K562 (cell line): Measurements from ENCODE around the gene SF3B1. TPM values are rescaled to one million over a fixed set of nuclear protein-coding genes. Genes with fewer than 3 reads are reported as not detected.

ENCODE experiments used
- ATAC-seq: fragments of 200-7000 bp; cut with Tn5 transposase; 3 replicates; pipeline ENCODE4 v1.9.1; 2020; ENCODE audit warnings: moderate library complexity
- BruUV-seq: library from RNA; stranded (reverse); fragments of 400-500 nt; replicated peaks from 2 replicates; lab custom pipeline; 2021; lab: Mats Ljungman, UMichigan
- CTCF ChIA-PET: fragments of 300-600 bp; formaldehyde crosslinking; extraction: SDS; loops from one replicate; lab custom pipeline; 2021; ENCODE audit warnings: low intra/inter-chr PET ratio; lab: Yijun Ruan, JAX
- POLR2A ChIA-PET: fragments of 300-600, 350-650 bp; sonication (Branson Sonifier 250); formaldehyde crosslinking; extraction: SDS; loops from one replicate; lab custom pipeline; 2021; ENCODE audit warnings: antibody characterized with exemption, inconsistent platforms; lab: Yijun Ruan, JAX
- DNase-seq, 4 experiments: peaks; one replicate each; pipeline versions ENCODE4 v3.0.0 to v3.0.0-alpha.2; 2011 to 2018; ENCODE audit warnings: low spot score in 3 of 4, mixed read lengths in 3 of 4; ENCODE audit errors: extremely low read depth in 1 of 4
- FAIRE-seq: peaks from 2 replicates; lab custom pipeline; 2011; peaks lifted over from hg19 to GRCh38; lab: Jason Lieb, UNC
- H2AFZ ChIP-seq: 2 replicates; pipeline ENCODE4 v1.6.0; 2011; ENCODE audit warnings: low read depth, low read length, control low read depth, inconsistent platforms
- H3K27ac ChIP-seq: fragments of 200-600 bp; 3 replicates; pipeline ENCODE4 v1.8.0; 2011; ENCODE audit warnings: low read depth, mild to moderate bottlenecking, control low read depth, inconsistent platforms, low read length, moderate library complexity, mixed read lengths; ENCODE audit errors: extremely low read depth
- H3K27me3 ChIP-seq, 2 experiments: fragments of 300-600 bp in 1 of 2; 2 replicates in 1 of 2; 3 replicates in 1 of 2; pipeline versions ENCODE4 v1.6.0 to v1.8.0; 2011; ENCODE audit warnings: inconsistent platforms in 2 of 2, low read length in 2 of 2, mild to moderate bottlenecking in 1 of 2, mixed read lengths in 1 of 2, moderate library complexity in 1 of 2; ENCODE audit not compliant: control insufficient read depth in 2 of 2, insufficient read depth in 2 of 2
- H3K36me3 ChIP-seq: fragments of 300-600 bp; 3 replicates; pipeline ENCODE4 v1.8.0; 2011; ENCODE audit warnings: mild to moderate bottlenecking, low read length, inconsistent platforms; ENCODE audit not compliant: control insufficient read depth, insufficient read depth
- H3K4me1 ChIP-seq, 2 experiments: fragments of 200-600 bp in 1 of 2; replicated peaks in 1 of 2; 2 replicates in 1 of 2; 3 replicates in 1 of 2; pipeline versions ENCODE4 v1.5.1 to v1.8.0; 2011; ENCODE audit warnings: inconsistent platforms in 2 of 2, low read length in 2 of 2, mild to moderate bottlenecking in 1 of 2, mixed read lengths in 1 of 2, moderate library complexity in 1 of 2; ENCODE audit not compliant: control insufficient read depth in 2 of 2, insufficient read depth in 2 of 2
- H3K4me2 ChIP-seq: 2 replicates; pipeline ENCODE4 v1.6.1; 2011; ENCODE audit warnings: low read length, control low read depth, inconsistent platforms, mixed read lengths; ENCODE audit not compliant: insufficient read depth
- H3K4me3 ChIP-seq: fragments of 200-600 bp; sonication (generic), shearing (Covaris generic); 2 replicates; pipeline ENCODE4 v1.5.1; 2016; ENCODE audit warnings: control low read depth, inconsistent platforms
- H3K79me2 ChIP-seq: fragments of 200-600 bp; 3 replicates; pipeline ENCODE4 v1.8.0; 2011; ENCODE audit warnings: low read length, inconsistent platforms; ENCODE audit not compliant: control insufficient read depth, insufficient read depth
- H3K9ac ChIP-seq, 2 experiments: 2 replicates each; pipeline versions ENCODE4 v1.6.0 to v1.6.1; 2011; ENCODE audit warnings: low read depth in 2 of 2, low read length in 2 of 2, control low read depth in 1 of 2, inconsistent platforms in 1 of 2, mild to moderate bottlenecking in 1 of 2, mixed read lengths in 1 of 2; ENCODE audit not compliant: insufficient read depth in 1 of 2
- H3K9me1 ChIP-seq: one replicate; pipeline ENCODE4 v1.6.0; 2011; ENCODE audit warnings: inconsistent platforms, mild to moderate bottlenecking, low read length, moderate library complexity; ENCODE audit not compliant: control insufficient read depth, insufficient read depth
- H3K9me3 ChIP-seq: replicated peaks from 2 replicates; pipeline ENCODE4 v1.5.1; 2011; ENCODE audit warnings: low read depth, low read length, inconsistent platforms; ENCODE audit not compliant: control insufficient read depth, insufficient read depth
- H4K20me1 ChIP-seq: replicated peaks from 2 replicates; pipeline ENCODE4 v1.6.1; 2011; ENCODE audit warnings: low read length, inconsistent platforms, mixed read lengths; ENCODE audit not compliant: control insufficient read depth, insufficient read depth
- CCNT2 ChIP-seq: IDR thresholded peaks from 2 replicates; pipeline ENCODE4 v1.6.1; 2011; ENCODE audit warnings: borderline replicate concordance, low read depth, mild to moderate bottlenecking, moderate library complexity, mixed read lengths, low read length; ENCODE audit not compliant: insufficient read length; ENCODE audit errors: extremely low read depth
- ESRRB ChIP-seq: fragments of 250-450 bp; sonication (Bioruptor Pico); IDR thresholded peaks from 2 replicates; pipeline ENCODE4 v1.5.0; 2020; ENCODE audit warnings: mild to moderate bottlenecking, moderate library complexity, borderline replicate concordance
- HDAC8 ChIP-seq: fragments of 450-650 bp; IDR thresholded peaks from 2 replicates; pipeline ENCODE4 v1.6.1; 2016; ENCODE audit warnings: mild to moderate bottlenecking, missing genetic modification characterization, moderate library complexity, missing compliant biosample characterization
- JUN ChIP-seq, 2 experiments: sonication (generic) in 1 of 2; formaldehyde crosslinking in 1 of 2; IDR thresholded peaks; 2 replicates each; pipeline versions ENCODE4 v1.6.1 to v1.8.0; 2012 to 2022; ENCODE audit warnings: borderline replicate concordance in 2 of 2, mild to moderate bottlenecking in 2 of 2, improper control_type of control experiment in 1 of 2, low read depth in 1 of 2, low read length in 1 of 2, missing genetic modification reagents in 1 of 2
- MAZ ChIP-seq, 2 experiments: fragments of 450-650 bp in 1 of 2; sonication (generic) in 1 of 2; formaldehyde crosslinking; IDR thresholded peaks in 1 of 2; conservative IDR thresholded peaks in 1 of 2; 2 replicates each; pipeline versions ENCODE4 v1.4.0 to v1.5.0; 2020; ENCODE audit warnings: mild to moderate bottlenecking in 1 of 2, missing genetic modification reagents in 1 of 2
- MCM2 ChIP-seq: fragments of 450-650 bp; IDR thresholded peaks from 2 replicates; pipeline ENCODE4 v1.6.1; 2017; ENCODE audit warnings: low read depth, mild to moderate bottlenecking
- NR4A1 ChIP-seq, 2 experiments: fragments of 250-450 bp in 1 of 2; fragments of 450-650 bp in 1 of 2; sonication (Bioruptor Pico) in 1 of 2; IDR thresholded peaks; 2 replicates each; pipeline versions ENCODE4 v1.4.0 to v1.6.1; 2016 to 2020; ENCODE audit warnings: mild to moderate bottlenecking in 2 of 2, missing compliant biosample characterization in 1 of 2, missing genetic modification characterization in 1 of 2, moderate library complexity in 1 of 2
- PRMT5 ChIP-seq: sonication (generic); formaldehyde crosslinking; IDR thresholded peaks from 2 replicates; pipeline ENCODE4 v1.5.0; 2020; ENCODE audit warnings: missing genetic modification reagents
- RBM22 ChIP-seq: fragments of 200-400 bp; formaldehyde crosslinking; IDR thresholded peaks from 2 replicates; pipeline ENCODE4 v1.6.1; 2018; ENCODE audit warnings: low read length, low read depth; ENCODE audit not compliant: poor library complexity, severe bottlenecking
- SIRT6 ChIP-seq: IDR thresholded peaks from one replicate; pipeline ENCODE4 v1.6.1; 2012; ENCODE audit warnings: low read depth, mild to moderate bottlenecking, control low read depth, inconsistent platforms, low read length, moderate library complexity
- SRSF3 ChIP-seq: fragments of 200-400 bp; formaldehyde crosslinking; IDR thresholded peaks from 2 replicates; pipeline ENCODE4 v1.6.1; 2016; ENCODE audit warnings: mild to moderate bottlenecking, low read length, moderate library complexity; ENCODE audit not compliant: insufficient read depth
- ZBTB7A ChIP-seq: IDR thresholded peaks from 2 replicates; pipeline ENCODE4 v1.6.1; 2011; ENCODE audit warnings: low read depth, mild to moderate bottlenecking, low read length, moderate library complexity, borderline replicate concordance; ENCODE audit not compliant: control insufficient read depth
- ZNF41 ChIP-seq: fragments of 250-450 bp; sonication (Bioruptor Pico); conservative IDR thresholded peaks from 2 replicates; pipeline ENCODE4 v1.4.0; 2020; ENCODE audit warnings: mild to moderate bottlenecking
- WGBS: fragments of 100-300 bp; shearing (Covaris generic); methylation state at CpG from one replicate; pipeline ENCODE4 v1.1.6; 2016; ENCODE audit warnings: low coverage, mixed read lengths; ENCODE audit not compliant: insufficient coverage; ENCODE audit errors: missing lambda C conversion rate; 5-methylcytosine and 5-hydroxymethylcytosine counted together
- in situ Hi-C: fragments of 300-500 bp; cut with MboI; formaldehyde crosslinking; loops from 4 replicates; pipeline ENCODE4 v1.15.0; 2018; ENCODE audit warnings: inconsistent platforms, mixed read lengths
- intact Hi-C: fragments of 100-400 bp; cut with micrococcal nuclease; formaldehyde crosslinking; loops from 2 replicates; pipeline ENCODE4 v1.14.2; 2022
- polyA plus RNA-seq, 8 experiments: library from polyadenylated mRNA; depleted of rRNA in 4 of 8; stranded (reverse) in 5 of 8; unstranded in 3 of 8; fragments of >200 nt; fragmentation: Nextera tagmentation in 2 of 8; fragmentation: Illumina TruSeq in 1 of 8; extraction: Ambion mirVana in 2 of 8; extraction: Trizol in 1 of 8; gene quantifications; 2 replicates each; pipeline versions ENCODE4 v1.2.1 to v1.2.3, GENCODE V29; 2011 to 2014; ENCODE audit warnings: inconsistent platforms in 1 of 8, missing spikeins in 1 of 8
- total RNA-seq, 7 experiments: library from RNA; depleted of rRNA in 6 of 7; stranded (reverse); fragments of >200 nt in 6 of 7; fragmentation: Illumina TruSeq in 2 of 7; extraction: Trizol in 2 of 7; gene quantifications; 2 replicates each; pipeline versions ENCODE4 v1.2.1 to v1.2.3, GENCODE V29; 2011 to 2021; ENCODE audit warnings: low replicate concordance in 1 of 7
- TF ChIP-seq, protein P1 (sequence below): fragments of 150-350 bp; conservative IDR thresholded peaks from 2 replicates; pipeline ENCODE4 v1.6.1; 2014; ENCODE audit warnings: low read length
- TF ChIP-seq, protein P2 (sequence below): fragments of 450-650 bp; IDR thresholded peaks from 2 replicates; pipeline ENCODE4 v1.6.1; 2014; ENCODE audit warnings: low read depth, mild to moderate bottlenecking, moderate library complexity, borderline replicate concordance

SF3B1 gene
- total and polyA plus RNA-seq, 9 of the 15 experiments (the other 6 are each of a cell fraction or from before 2014, with no cell fraction given) = 96.2 to 377 (median 177) TPM

DNA sequence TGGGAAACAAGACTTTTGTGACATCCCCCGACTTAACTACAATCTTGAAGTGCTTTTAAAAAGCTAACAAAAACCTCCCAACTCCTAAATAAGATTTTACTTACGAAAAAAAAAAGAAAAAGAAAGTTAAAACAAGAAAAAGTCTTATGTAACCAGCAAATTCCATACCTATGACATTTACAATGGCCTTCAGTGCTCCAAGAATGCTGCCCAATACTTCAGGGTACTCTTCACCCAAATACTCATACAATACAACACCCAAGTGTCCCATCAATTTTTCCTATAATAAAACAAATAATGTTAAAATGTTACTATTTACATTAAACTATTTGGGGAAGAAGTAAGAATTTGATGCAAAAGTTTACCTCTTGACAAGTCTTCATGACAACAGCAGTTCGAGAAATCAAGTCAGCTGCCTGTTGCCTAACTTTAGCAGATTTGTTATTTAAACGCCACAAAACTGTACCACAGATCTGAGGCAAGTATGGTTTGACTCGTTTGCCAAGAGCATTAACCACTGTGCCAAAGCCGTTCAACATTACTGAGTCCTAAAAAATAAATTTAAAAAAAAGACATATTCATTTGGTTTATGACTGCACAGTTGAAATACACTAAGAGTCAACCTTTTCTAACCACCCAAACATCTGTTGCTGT is 34.8 kb downstream of the SF3B1 start (continued):
- TF ChIP-seq CCNT2 (no peak), SRSF3 (no peak), ZBTB7A (no peak), ZNF41 (CRISPR knock-in tag) (no peak)
- TF ChIP-seq, all 486 proteins: peak for 0

DNA sequence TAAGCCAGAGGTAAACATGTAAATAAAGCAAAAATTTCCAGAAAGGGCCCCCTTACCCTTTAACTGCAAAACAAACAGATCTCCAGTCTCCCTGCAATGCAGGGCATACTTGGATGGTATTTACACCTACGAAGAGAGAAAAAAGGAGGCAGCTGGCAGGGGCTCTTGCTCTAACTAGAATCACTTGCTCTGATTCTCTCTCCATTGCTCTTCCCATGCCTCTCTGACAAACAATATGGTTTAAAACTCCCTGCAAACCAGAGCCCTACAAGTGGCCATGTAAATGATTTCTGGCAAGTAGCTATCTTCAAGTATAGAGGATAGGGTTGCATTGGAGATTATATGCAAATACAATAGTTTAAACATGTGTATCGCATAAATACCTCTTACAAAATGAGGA is 35.9 kb downstream of the SF3B1 start:
- ATAC-seq (no peak), FAIRE-seq (no peak), DNase-seq (no peak)
- POLR2A ChIA-PET = interaction anchor here (0.7 to 0.8 kb wide), 3 partner anchors 11 to 43 kb away, joined by 3 read pairs; no protein-coding TSS in a partner anchor
- in situ Hi-C loops (loop anchor here (25.0 kb wide), 1 partner anchor 363 kb away; no protein-coding TSS in a partner anchor), intact Hi-C loops (loop anchor here (5.0 kb wide), 1 partner anchor 98 kb away; the partner anchor contains the start of gene HSPD1)
- no peak overlapping the region for H3K27ac ChIP-seq
- 100% methylated on average over 1 of the region's 2 CpGs for WGBS
- no peaks in the 10 kb centered on the region for H3K27me3 ChIP-seq
- H3K4me3 ChIP-seq = no peak overlapping the region
- no peaks in the 10 kb centered on the region for H3K9me3 ChIP-seq
- H3K9me1 ChIP-seq = no peaks in the 10 kb centered on the region
- peaks cover 97% of the 10 kb centered on the region for H3K36me3 ChIP-seq
- no peak overlapping the region for H3K4me2 ChIP-seq
- no peak overlapping the region for H2AFZ ChIP-seq
- no peak overlapping the region for H3K9ac ChIP-seq
- CTCF ChIA-PET = no interaction called here
- H3K4me1 ChIP-seq = no peaks in the 10 kb centered on the region
- no TSS peak for BruUV-seq
- no peaks in the 10 kb centered on the region for H3K79me2 ChIP-seq
- H4K20me1 ChIP-seq = no peaks in the 10 kb centered on the region
- TF ChIP-seq NR4A1 (CRISPR knock-in tag; IDR thresholded peaks at IDR 0.05) (no peak), NR4A1 (tag; IDR thresholded peaks at IDR 0.05) (no peak), PRMT5 (CRISPR knock-in tag) (no peak), HDAC8 (tag) (no peak), ESRRB (CRISPR knock-in tag) (no peak), SIRT6 (no peak), JUN (IDR thresholded peaks at IDR 0.05; ENCODE audit: borderline replicate concordance, low read depth, low read length) (no peak), JUN (CRISPR knock-in tag; IDR thresholded peaks at IDR 0.05; ENCODE audit: borderline replicate concordance) (no peak), MAZ (CRISPR knock-in tag; conservative IDR thresholded peaks at IDR 0.05 in 1 of 2, IDR thresholded peaks at IDR 0.05 in 1 of 2) (no peak), MCM2 (no peak), RBM22 (no peak)
- TF ChIP-seq, protein P1, sequence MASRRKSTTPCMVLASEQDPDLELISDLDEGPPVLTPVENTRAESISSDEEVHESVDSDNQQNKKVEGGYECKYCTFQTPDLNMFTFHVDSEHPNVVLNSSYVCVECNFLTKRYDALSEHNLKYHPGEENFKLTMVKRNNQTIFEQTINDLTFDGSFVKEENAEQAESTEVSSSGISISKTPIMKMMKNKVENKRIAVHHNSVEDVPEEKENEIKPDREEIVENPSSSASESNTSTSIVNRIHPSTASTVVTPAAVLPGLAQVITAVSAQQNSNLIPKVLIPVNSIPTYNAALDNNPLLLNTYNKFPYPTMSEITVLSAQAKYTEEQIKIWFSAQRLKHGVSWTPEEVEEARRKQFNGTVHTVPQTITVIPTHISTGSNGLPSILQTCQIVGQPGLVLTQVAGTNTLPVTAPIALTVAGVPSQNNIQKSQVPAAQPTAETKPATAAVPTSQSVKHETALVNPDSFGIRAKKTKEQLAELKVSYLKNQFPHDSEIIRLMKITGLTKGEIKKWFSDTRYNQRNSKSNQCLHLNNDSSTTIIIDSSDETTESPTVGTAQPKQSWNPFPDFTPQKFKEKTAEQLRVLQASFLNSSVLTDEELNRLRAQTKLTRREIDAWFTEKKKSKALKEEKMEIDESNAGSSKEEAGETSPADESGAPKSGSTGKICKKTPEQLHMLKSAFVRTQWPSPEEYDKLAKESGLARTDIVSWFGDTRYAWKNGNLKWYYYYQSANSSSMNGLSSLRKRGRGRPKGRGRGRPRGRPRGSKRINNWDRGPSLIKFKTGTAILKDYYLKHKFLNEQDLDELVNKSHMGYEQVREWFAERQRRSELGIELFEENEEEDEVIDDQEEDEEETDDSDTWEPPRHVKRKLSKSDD = no peak
- TF ChIP-seq, protein P2, sequence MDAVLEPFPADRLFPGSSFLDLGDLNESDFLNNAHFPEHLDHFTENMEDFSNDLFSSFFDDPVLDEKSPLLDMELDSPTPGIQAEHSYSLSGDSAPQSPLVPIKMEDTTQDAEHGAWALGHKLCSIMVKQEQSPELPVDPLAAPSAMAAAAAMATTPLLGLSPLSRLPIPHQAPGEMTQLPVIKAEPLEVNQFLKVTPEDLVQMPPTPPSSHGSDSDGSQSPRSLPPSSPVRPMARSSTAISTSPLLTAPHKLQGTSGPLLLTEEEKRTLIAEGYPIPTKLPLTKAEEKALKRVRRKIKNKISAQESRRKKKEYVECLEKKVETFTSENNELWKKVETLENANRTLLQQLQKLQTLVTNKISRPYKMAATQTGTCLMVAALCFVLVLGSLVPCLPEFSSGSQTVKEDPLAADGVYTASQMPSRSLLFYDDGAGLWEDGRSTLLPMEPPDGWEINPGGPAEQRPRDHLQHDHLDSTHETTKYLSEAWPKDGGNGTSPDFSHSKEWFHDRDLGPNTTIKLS = no peak
